ENCODE data around the gene HAP1.

Gene HAP1

DNA sequence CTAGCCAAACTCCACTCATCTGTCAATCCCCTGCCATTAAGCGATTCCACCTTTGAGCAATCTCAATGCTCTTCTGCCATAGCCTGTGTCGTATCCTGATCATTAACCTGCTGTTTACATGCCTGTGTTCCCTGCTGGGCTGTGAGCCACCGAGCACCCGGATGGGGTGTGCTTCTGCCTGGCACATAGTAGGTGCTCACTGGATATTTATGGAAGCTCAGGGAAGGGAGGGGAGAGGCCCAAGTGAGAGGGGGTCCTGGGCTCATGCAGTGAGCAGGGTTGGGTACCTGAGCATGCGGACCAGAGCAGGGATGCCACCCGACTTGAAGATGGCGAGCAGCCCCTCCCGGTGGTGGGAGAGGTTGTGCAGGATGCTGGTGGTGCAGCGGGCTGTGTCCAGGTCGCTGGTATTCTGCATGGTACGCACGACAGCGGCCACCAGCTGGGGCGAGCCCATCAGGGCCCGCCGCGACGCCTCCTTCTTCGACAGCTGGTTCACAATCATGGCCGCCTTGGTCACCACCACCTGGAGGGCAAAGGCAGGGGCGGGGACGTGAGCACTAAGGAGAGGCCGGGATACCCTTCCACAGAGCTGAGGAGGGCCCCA is 34.3 kb upstream of the HAP1 start:
- Histone ChIP-seq H3K4me1 (peaks cover 0 to 21% (median 2%) of the 10 kb centered on the region in 4 donors), H3K27ac (no peak overlapping the region), H3K27me3 (no peaks in the 10 kb centered on the region), H3K9me3 (no peaks in the 10 kb centered on the region), H3K4me3 (no peak overlapping the region), H3K36me3 (peaks cover 0 to 87% (median 55%) of the 10 kb centered on the region in 3 donors)
- TF ChIP-seq, protein P1, sequence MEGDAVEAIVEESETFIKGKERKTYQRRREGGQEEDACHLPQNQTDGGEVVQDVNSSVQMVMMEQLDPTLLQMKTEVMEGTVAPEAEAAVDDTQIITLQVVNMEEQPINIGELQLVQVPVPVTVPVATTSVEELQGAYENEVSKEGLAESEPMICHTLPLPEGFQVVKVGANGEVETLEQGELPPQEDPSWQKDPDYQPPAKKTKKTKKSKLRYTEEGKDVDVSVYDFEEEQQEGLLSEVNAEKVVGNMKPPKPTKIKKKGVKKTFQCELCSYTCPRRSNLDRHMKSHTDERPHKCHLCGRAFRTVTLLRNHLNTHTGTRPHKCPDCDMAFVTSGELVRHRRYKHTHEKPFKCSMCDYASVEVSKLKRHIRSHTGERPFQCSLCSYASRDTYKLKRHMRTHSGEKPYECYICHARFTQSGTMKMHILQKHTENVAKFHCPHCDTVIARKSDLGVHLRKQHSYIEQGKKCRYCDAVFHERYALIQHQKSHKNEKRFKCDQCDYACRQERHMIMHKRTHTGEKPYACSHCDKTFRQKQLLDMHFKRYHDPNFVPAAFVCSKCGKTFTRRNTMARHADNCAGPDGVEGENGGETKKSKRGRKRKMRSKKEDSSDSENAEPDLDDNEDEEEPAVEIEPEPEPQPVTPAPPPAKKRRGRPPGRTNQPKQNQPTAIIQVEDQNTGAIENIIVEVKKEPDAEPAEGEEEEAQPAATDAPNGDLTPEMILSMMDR (IDR thresholded peaks at IDR 0.05): no peak
- DNase-seq: no peak
- intact Hi-C loops (cut with DNase I; ENCODE audit: low total_unique reads): no loop called here

DNA sequence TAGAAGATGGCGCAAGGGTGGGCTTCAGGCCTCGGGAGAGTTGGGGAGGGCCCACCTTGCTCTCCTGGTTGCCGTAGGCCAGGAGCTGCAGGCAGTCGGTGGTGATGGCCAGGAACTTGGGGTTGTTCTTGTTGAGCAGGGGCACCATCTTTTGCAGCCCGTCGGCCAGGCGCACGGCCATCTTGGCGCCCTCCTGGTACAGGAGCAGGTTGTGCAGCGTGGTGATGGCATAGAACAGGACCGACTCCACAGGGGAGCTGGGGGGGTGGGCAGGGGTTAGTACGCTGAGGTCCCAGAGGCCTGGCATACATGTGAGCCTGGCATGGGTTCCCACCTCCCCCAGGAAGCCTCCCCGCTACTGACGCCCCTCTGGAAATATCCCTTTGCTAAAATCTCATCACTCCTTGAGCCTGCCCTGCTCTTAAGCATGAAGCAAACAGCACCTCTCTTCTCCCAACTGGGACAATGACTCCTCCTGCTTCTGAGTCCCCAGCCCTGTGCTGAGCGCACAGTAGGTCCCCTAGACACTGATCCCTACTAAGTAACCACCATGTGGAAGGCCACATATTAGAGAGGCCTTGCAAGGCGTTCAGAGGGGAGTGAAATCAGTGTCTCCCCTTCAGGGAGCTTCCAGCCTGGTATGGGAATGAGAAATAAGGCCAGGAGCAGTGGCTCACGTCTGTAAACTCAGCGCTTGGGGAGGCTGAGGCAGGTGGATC is 33.0 kb upstream of the HAP1 start:
- H3K9me3 ChIP-seq: no peaks in the 10 kb centered on the region
- H3K27ac ChIP-seq: no peak overlapping the region
- DNase-seq: no peak
- H3K36me3 ChIP-seq: peaks cover 7 to 95% (median 63%) of the 10 kb centered on the region in 3 donors
- no peak overlapping the region for H3K4me3 ChIP-seq
- intact Hi-C loops (cut with DNase I; ENCODE audit: low total_unique reads): no loop called here
- H3K27me3 ChIP-seq: no peaks in the 10 kb centered on the region
- peaks cover 0 to 8% (median 0%) of the 10 kb centered on the region in 4 donors for H3K4me1 ChIP-seq
- TF ChIP-seq, protein P1 (IDR thresholded peaks at IDR 0.05): no peak

DNA sequence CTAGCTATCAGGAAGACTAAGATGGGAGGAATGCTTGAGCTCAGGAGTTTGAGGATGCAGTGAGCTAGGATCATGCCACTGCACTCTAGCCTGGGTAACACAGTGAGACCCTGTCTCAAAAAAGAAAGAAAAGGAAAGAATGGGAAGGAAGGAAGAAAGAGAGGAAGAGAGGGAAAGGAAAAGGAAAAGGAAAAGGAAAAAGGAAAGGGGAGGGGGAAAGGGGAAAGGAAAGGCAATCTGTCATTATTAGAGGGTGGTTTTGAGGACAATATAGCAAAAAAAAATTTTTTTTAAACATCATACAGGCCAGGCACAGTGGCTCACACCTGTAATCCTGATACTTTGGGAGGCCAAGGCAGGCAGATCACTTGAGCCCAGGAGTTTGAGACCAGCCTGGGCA is 31.7 kb upstream of the HAP1 start:
- TF ChIP-seq, protein P1 (IDR thresholded peaks at IDR 0.05): no peak
- intact Hi-C loops (cut with DNase I; ENCODE audit: low total_unique reads): no loop called here
- peaks cover 8 to 97% (median 67%) of the 10 kb centered on the region in 3 donors for H3K36me3 ChIP-seq

DNA sequence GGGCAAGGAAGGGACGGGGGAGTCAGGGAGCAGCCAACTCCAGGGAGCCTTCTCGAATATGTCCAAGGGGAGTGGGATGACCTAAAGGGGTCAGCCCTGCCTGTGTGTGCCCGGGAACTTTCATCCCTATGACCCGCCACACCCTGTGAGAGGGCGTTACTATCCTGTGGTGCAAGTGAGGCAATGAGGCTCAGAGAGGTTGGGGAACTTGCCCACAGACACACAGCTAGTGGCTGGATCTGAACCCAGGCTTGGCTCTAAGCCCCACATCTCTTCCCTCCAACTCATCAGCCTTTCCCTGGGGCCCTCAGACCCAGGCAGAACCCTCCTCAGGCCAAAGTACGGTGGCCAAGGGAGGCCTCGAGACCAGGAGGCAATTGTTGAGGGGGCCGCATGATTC is 28.9 kb upstream of the HAP1 start:
- no peaks in the 10 kb centered on the region for H3K9me3 ChIP-seq
- H3K27ac ChIP-seq: no peak overlapping the region
- H3K4me3 ChIP-seq: no peak overlapping the region
- intact Hi-C loops (cut with DNase I; ENCODE audit: low total_unique reads): no loop called here
- no peaks in the 10 kb centered on the region for H3K4me1 ChIP-seq
- DNase-seq: no peak
- H3K27me3 ChIP-seq: no peaks in the 10 kb centered on the region
- TF ChIP-seq, protein P1 (IDR thresholded peaks at IDR 0.05): no peak
- peaks cover 8 to 96% (median 43%) of the 10 kb centered on the region in 3 donors for H3K36me3 ChIP-seq

More for the DNA sequence above, 31.7 kb upstream of the HAP1 start:
- Histone ChIP-seq H3K27me3 (no peaks in the 10 kb centered on the region), H3K9me3 (no peaks in the 10 kb centered on the region), H3K4me1 (no peaks in the 10 kb centered on the region), H3K4me3 (no peak overlapping the region), H3K27ac (no peak overlapping the region)
- no peak for DNase-seq

DNA sequence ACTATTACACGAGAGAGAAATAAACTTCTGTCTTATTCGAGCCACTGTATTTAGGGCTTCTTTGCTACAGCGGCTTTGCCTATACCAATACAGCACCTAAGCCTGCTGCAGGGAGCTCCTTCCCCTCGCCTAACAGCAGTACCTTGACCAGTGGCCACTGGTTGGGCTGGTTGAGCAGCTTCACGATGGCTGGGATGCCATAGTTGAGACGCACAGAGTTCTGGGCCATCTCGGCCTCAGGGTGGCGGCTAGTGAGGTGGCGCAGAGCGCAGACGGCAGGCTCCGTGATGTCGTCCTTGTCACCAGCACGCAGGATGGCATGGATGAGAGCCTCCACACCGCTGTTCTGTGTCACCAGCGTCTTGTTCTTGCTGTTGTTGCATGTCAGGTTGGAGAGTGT is 28.4 kb upstream of the HAP1 start:
- TF ChIP-seq, protein P1 (IDR thresholded peaks at IDR 0.05): no peak
- Histone ChIP-seq H3K27ac (no peak overlapping the region), H3K27me3 (no peaks in the 10 kb centered on the region), H3K36me3 (peaks cover 8 to 96% (median 42%) of the 10 kb centered on the region in 3 donors), H3K4me1 (no peaks in the 10 kb centered on the region), H3K9me3 (no peaks in the 10 kb centered on the region), H3K4me3 (no peak overlapping the region)
- intact Hi-C loops (cut with DNase I; ENCODE audit: low total_unique reads): no loop called here
- no peak for DNase-seq
